Neural cell (in vitro differentiated cells): Measurements from ENCODE around the gene CDK15.

Experiments
- EZH2 ChIP-seq: fragments of 200-600, 300-800 bp; shearing (Covaris generic), sonication (generic); IDR thresholded peaks from 2 replicates; pipeline ENCODE4 v1.6.1; 2014; ENCODE audit warnings: antibody characterized with exemption, low read length, borderline replicate concordance, mild to moderate bottlenecking; ENCODE audit not compliant: insufficient read depth, poor library complexity, severe bottlenecking
- POLR2AphosphoS5 ChIP-seq: IDR thresholded peaks from 2 replicates; pipeline ENCODE4 v1.6.1; 2012
- SMC3 ChIP-seq: fragments of 450-650 bp; conservative IDR thresholded peaks from 2 replicates; pipeline ENCODE4 v1.6.1; 2014; ENCODE audit warnings: antibody characterized with exemption, mild to moderate bottlenecking, moderate library complexity; ENCODE audit not compliant: poor library complexity
- TAF1 ChIP-seq: IDR thresholded peaks from 2 replicates; pipeline ENCODE4 v1.6.1; 2012; ENCODE audit warnings: low read depth
- TF ChIP-seq, protein P1 (sequence below): fragments of 450-650 bp; IDR thresholded peaks from 2 replicates; pipeline ENCODE4 v1.5.1; 2014; ENCODE audit warnings: antibody characterized with exemption, mild to moderate bottlenecking, moderate library complexity; ENCODE audit not compliant: poor library complexity, severe bottlenecking

DNA sequence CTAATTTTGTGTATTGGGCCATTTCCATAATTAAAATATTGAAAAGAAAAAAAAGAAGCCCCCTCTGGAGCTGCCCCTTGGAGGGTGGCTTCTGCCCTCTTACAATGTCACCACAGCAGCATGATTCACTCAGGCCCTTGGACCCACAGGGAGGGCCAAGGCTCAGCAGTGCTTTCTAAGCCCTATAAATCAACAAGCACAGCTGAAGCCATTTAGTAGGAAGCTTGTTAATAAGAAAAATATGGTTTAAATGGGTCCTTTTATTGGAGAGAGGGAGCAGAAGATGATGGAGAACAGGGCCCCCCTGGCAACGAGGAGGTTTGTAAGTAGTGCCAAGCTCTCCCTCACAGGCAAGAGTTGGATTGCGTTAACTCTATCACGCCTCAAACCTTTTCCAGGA is 119.7 kb downstream of the CDK15 start:
- TF ChIP-seq, protein P1, sequence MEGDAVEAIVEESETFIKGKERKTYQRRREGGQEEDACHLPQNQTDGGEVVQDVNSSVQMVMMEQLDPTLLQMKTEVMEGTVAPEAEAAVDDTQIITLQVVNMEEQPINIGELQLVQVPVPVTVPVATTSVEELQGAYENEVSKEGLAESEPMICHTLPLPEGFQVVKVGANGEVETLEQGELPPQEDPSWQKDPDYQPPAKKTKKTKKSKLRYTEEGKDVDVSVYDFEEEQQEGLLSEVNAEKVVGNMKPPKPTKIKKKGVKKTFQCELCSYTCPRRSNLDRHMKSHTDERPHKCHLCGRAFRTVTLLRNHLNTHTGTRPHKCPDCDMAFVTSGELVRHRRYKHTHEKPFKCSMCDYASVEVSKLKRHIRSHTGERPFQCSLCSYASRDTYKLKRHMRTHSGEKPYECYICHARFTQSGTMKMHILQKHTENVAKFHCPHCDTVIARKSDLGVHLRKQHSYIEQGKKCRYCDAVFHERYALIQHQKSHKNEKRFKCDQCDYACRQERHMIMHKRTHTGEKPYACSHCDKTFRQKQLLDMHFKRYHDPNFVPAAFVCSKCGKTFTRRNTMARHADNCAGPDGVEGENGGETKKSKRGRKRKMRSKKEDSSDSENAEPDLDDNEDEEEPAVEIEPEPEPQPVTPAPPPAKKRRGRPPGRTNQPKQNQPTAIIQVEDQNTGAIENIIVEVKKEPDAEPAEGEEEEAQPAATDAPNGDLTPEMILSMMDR = no peak
- no peak for TF ChIP-seq TAF1
- no peak for TF ChIP-seq EZH2
- TF ChIP-seq POLR2AphosphoS5 = no peak
- TF ChIP-seq SMC3 = no peak
